ENCODE results near the gene C3orf49.

DNA sequence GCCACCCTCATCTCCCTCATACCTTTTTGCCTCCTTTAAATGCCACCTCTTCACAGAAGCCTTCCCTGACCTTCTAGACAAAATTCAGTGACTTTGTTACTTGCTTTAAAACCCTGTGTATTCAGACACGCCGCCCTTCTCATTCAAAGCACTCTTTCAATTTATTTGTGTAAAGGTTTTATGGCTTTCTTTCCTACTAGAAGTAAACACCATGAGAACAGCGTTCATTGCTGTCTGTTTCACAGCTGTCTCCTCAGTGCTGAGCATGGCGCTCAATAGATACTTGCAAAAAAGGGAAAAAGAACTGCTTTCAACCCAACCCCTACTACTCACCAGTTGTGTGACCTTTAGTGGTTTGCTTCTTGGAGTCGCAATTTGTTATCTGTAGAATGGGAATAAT lies 61.6 kb downstream of the C3orf49 start:
- TF ChIP-seq, protein P1, sequence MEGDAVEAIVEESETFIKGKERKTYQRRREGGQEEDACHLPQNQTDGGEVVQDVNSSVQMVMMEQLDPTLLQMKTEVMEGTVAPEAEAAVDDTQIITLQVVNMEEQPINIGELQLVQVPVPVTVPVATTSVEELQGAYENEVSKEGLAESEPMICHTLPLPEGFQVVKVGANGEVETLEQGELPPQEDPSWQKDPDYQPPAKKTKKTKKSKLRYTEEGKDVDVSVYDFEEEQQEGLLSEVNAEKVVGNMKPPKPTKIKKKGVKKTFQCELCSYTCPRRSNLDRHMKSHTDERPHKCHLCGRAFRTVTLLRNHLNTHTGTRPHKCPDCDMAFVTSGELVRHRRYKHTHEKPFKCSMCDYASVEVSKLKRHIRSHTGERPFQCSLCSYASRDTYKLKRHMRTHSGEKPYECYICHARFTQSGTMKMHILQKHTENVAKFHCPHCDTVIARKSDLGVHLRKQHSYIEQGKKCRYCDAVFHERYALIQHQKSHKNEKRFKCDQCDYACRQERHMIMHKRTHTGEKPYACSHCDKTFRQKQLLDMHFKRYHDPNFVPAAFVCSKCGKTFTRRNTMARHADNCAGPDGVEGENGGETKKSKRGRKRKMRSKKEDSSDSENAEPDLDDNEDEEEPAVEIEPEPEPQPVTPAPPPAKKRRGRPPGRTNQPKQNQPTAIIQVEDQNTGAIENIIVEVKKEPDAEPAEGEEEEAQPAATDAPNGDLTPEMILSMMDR (conservative IDR thresholded peaks at IDR 0.05; ENCODE audit: low read depth, low read length) = no peak
- TF ChIP-seq EZH2 (IDR thresholded peaks at IDR 0.05; ENCODE audit: low read length, unreplicated experiment) (no peak), EZH2phosphoT487 (IDR thresholded peaks at IDR 0.05; ENCODE audit: borderline replicate concordance, low read length) (no peak)

Measured in PC-3 (cell line).